GM12873 (cell line): Measurements from ENCODE around the gene DDOST.

Experiments used
- TF ChIP-seq, protein P1 (sequence below): IDR thresholded peaks from 2 replicates; pipeline ENCODE4 v1.5.1; 2012; ENCODE audit warnings: low read depth, mild to moderate bottlenecking, moderate library complexity, low read length, control low read depth; ENCODE audit not compliant: insufficient read depth; ENCODE audit errors: missing control alignments

Gene DDOST

DNA sequence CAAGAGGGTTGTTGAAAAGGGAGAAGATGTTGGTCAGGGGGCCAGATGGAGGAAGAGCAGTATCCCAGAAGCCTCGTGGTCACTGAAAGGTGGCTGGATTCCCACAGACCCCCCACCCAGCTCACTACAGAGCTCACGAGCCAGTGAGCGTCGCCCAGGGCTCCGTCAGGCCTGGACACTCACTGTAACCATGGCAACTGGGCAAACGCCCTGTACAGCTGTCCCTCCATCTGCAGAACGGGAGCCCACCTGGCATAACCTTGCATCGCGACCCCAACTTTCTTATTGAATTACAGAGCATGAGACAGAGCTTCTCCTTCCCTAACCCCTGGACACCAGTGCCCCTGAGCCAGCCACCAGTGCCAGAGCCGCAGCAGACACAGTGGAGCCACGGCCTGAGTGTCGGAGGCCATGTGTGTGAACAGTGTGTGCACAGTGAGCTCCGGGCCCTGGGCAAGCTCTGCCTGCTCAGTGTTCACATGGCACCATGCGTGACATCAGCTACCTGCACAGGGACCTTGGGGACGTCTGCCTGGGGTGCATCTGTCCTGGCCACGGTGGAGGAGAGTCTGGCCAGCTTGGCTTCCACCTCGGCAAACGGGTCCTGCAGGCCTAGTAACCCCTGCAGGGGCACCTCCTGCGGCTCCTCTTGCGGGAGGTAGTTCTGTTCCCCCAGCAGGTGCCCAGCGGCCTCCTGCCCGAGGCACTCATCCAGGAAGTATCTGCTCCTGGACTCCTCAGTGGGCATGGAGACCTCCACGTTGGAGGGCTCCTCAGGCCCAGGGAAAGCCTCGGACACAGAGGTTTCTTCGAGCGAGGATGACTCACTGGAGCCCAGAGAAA is 25.9 kb upstream of the DDOST start:
- TF ChIP-seq, protein P1, sequence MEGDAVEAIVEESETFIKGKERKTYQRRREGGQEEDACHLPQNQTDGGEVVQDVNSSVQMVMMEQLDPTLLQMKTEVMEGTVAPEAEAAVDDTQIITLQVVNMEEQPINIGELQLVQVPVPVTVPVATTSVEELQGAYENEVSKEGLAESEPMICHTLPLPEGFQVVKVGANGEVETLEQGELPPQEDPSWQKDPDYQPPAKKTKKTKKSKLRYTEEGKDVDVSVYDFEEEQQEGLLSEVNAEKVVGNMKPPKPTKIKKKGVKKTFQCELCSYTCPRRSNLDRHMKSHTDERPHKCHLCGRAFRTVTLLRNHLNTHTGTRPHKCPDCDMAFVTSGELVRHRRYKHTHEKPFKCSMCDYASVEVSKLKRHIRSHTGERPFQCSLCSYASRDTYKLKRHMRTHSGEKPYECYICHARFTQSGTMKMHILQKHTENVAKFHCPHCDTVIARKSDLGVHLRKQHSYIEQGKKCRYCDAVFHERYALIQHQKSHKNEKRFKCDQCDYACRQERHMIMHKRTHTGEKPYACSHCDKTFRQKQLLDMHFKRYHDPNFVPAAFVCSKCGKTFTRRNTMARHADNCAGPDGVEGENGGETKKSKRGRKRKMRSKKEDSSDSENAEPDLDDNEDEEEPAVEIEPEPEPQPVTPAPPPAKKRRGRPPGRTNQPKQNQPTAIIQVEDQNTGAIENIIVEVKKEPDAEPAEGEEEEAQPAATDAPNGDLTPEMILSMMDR: no peak

DNA sequence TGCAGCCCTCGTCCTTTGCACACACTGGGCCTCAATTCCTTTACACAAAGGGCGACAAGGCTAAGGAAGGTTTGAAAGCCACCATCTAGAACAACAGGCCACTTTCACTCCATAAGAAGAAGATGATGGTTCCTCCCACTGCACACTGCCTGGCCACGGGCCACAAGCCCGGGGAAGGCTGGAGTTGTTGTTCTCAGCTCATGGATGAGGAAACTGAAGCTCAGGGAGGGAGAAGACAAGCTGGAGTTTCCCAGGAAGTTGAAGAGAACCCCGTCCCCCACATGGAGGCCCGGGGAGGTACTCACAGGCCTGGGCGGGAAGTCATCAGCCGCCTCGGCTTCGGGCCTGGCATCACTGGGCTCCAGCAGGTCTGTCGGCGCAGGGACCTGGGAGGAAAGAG is 24.6 kb upstream of the DDOST start:
- TF ChIP-seq, protein P1: no peak

DNA sequence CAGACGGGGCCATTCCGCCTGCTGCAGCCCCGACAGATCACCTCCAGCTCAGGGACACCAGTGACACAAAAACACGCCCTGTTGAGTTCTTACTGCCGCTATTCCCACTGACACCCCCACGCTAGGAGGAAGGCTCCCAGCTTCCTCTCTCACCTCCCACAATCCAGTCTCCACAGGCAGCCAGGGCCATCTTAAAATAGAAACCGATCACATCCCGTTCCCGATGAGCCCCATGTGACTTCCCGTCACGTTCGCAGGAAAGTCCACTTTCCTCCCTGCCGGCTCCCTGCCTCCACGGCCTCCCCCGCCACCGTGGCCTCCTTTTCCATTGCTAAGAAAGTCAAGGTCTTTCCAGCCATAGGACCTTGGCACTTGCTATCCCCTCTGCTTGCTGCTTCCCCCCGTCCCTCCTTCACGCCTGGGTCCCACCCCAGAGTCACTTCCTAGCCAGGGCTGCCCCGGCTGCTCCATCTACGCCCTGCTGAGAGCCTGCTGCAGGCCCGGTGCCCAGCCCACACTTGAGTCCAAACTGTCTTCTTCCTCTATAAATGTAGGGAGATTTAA is 24.0 kb upstream of the DDOST start:
- TF ChIP-seq, protein P1: no peak

DNA sequence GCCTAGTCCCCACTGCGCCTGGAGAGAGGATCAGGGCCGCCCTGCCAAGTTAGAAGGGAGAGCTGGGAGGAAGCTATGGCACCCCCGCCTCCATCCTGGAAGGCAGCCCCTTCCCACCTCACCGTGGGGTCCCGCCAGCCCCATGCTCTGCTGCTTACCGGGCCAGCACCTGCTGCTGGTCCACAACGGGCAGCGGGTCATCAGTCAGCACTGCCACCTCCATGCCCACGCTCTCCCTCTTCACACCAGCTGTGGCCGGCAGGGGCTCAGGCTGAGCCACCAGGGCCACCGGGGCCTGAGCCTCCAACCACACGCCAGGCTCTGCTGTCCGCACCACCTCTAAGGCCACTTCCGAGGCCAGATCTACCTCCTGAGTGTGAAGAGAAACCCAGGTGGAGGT is 23.5 kb upstream of the DDOST start:
- TF ChIP-seq, protein P1: no peak

DNA sequence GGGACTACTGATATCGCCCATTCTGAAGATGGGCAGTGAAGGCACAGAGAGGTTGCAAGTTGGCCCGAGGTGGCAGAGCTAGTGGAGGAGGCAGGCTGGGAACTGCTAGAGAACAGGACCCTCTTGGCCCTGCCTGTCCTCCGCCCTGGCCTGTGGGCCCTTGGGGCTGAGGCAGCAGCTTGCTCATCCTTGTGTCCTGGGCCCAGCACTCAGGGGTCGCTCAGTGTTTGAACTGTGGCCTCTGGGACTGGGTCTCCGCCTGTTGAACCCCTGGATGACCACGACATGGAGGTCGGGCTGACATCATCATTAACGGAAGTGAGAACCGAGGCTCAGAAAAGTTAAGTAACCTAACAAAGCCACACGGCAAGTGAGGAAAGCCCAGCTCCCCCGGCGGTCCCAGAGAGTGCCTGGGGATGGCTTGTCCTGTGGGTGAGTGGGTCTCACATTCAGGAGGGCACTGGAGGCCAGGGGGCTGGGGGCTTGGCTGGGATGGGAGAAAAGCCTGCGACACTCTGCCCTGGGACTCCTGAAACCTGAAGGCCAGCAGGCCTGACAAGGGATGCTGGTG is 23.0 kb upstream of the DDOST start:
- TF ChIP-seq, protein P1: no peak

DNA sequence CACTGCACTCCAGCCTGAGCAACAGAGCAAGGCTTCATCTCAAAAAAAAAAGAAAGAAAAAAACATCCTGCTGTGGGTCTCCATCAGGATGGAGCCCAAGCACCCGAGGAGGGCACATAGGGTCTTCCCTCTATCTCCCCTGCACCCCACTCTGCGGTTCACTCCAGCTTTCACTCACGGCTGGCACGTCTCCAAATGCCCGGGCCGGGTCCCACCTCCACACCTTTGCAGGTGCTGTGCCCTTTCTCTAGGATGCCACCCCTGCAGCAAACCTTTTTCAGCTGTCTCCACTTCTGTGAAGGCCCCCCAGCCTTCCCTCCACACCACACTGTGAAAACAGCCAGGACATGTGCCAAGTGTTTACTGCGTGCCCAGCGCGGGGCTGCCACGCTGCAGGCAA is 22.4 kb upstream of the DDOST start:
- TF ChIP-seq, protein P1: no peak

DNA sequence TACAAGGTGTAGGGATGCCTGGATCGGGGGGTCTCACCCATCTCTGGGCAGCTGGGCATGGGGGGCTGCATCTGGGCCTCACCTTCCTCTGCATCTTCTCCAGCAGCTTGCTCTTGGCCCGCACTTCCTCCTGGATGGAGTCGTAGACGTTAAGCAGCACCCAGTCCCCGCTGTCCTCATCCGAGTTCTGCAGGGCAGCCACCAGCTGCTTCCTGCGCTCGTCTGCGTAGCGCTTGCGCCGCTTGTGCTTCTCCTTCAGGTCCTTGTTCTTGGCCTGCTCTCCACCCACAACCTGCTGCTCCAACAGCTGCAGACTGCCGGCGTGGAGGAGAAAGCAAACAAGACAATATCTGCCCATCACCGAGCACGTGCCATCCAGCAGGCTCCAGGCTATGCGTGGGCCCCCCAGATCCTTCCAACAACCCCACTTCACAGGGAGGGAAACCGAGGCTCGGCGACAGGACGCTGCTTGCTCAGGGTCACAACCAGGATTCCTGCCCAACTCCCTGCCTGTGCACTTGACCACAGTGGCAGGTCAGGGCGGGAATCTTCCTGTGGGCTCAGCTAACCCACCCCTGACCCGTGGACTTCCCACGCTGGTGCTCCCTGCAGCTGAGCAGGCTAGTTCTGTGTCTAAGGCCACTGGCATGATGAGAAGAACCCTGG is 21.5 kb upstream of the DDOST start:
- TF ChIP-seq, protein P1: no peak
